Measurements from ENCODE around the gene TMEM117.
"Not testable (repeated sequence)": the region's sequence is repeated elsewhere in the genome, so short reads cannot be mapped to it uniquely, and the experiment has no call there.

The TMEM117 gene

GRCh38 chr12:44031472-44032185 lies 195.7 kb downstream of the TMEM117 start:
- DNase-seq: no peak

DNA sequence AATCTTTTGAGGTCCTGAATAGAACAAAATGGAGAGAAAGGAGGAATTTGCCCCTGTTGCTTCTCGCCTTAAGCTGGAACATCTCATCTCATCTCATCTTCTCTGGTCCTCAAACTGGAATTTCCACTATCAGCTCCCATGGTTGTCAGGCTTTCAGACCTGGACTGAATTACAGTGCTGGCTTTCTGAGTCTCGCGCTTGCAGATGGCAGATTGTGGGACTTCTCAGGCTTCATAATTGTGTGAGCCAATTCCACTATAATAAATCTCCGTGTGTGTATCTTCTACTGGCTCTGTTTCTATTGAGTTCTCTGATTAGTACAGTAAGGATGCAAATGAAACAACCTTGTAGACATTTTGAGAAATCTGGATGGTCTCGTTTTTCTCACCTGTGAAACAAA lies 199.0 kb downstream of the TMEM117 start:
- no peak for DNase-seq

DNA sequence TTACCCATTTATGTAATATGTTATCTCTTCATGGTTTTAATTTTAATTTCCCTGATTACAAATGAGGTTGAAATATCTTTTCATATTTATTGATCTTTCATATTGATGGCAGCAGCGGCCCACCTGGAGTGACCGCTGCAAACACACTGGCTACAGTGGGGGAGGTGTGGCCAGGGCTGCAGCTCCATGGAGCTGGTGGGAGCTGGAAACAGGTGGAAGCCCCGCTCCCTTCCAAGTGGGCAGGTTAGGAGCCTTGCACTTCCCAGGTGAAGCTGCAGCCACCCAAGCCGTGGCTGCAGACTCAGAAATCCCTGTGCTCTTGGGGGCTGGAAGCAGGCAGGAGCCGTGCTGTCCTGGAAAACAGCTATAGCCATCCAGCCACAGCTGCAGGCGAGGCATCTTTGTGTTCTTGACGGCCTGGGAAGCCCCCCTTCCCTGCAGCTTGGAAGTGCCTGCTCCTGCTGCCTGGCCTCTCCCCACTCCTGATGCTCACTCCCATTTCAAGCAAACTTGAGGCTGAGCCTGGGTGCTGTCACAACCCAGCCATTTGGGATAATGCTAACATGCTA lies 201.1 kb downstream of the TMEM117 start:
- no peak for DNase-seq

DNA sequence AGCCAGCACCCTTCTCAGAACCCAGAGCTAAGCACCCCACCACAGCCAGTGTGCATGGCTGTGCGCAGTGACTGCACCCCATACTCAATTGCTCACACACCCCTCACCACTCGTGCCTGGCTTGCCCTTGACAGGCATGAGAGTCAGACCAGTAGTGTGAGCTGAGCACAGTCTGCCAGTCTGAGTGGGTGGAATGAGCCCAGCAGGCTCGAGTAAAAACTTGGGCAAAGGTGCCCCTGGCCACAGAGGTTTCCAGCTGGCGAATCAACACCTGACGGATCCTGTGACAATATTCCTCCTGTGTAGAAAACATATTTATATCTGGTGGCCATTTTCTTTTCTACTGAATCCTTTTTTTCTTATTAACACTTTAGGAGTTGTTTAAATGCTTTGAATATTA lies 202.5 kb downstream of the TMEM117 start:
- no peak for DNase-seq

DNA sequence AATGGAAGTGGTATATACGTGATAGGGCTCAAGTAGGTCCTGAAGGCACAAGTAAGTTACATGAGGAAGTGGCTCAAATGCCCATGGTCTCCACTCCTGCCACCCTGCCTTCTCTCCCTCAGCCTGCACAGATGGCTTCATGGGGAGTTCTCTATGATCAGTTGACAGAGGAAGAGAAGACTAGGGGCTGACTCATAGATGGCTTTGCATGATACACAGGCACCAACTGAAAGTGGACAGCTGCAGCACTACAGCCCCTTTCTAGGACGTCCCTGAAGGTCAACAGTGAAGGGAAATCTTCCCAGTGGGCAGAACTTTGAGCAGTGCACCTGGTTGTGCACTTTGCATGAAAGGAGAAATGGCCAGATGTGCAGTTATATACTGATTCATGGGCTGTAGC lies 208.6 kb downstream of the TMEM117 start:
- DNase-seq: not testable (repeated sequence)

DNA sequence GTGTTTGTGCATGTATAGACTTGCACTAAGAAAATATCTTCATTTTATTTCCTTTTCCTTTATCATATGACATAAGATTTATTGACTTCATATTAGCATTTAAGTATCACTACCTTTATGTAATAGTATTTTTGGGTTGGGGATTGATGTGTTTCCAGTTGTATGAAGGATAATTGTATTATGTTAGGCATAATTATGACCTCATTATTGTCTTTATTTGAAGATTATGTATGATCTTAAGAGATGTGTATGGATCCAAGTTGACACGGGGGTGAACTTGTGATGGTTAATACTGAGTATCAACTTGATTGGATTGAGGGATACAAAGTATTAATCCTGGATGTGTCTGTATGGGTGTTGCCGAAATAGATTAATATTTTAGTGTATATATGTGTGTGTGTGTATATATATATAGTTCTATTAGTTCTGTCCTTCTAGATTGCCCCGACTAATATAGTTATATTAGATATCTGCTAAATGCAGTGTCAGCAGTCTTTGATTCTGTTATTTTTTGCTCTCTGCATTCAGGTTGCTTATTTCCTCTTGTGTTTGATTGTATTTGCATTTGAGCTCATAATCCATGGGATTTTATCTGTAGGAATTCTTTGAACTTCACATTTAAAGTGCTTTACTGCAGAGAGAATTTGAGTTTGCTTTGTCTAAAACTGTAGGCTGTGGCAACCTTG lies 211.0 kb downstream of the TMEM117 start:
- DNase-seq: no peak

GRCh38 chr12:44052554-44052953 lies 216.7 kb downstream of the TMEM117 start:
- DNase-seq: no peak

GRCh38 chr12:44053549-44054127 lies 217.8 kb downstream of the TMEM117 start:
- DNase-seq: no peak

DNA sequence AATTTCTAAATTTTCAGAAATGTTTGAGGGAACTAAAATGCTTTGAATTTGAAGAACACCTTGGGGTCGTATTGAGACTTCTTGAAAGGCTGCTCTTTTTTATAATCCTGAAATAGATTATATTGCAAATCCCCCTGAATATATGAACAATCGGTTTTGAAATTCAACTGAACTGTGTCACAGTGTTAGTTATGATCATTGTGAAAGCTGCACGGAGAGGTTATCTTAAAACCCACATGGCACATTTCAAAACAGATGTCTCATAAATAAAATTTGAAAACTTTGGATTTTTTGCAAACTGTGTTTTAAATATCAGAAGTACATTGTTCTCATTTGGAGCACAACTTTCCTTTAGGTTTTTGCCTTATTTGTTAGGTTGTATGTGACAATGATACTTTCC lies 218.4 kb downstream of the TMEM117 start:
- no peak for DNase-seq

GRCh38 chr12:44058366-44058765 lies 222.5 kb downstream of the TMEM117 start:
- DNase-seq: no peak

- DNase-seq: no peak
Measured at GRCh38 chr12:44059476-44059875, 223.6 kb downstream of the TMEM117 start.

DNA sequence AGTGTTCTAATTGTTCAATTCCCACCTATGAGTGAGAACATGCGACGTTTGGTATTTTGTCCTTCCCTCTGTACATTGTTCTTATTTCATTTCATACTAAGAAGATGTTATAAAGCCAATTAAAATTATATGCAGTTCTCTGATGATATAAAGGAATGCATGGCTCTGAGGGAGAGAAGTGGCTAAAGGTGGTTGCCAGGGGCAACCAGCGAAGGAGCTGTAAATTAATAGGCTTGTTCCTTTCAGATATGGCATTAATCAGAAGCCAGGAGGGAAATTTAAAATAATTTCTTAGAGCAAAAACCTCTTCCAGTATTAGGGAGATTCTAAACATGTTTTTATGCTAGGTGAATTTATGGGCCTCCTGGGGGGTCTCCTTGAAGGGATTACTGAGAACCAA lies 227.8 kb downstream of the TMEM117 start:
- DNase-seq: no peak

GRCh38 chr12:44076871-44077270 lies 241.0 kb downstream of the TMEM117 start:
- peak in 1 of 2 donors; percentile 52 for DNase-seq

DNA sequence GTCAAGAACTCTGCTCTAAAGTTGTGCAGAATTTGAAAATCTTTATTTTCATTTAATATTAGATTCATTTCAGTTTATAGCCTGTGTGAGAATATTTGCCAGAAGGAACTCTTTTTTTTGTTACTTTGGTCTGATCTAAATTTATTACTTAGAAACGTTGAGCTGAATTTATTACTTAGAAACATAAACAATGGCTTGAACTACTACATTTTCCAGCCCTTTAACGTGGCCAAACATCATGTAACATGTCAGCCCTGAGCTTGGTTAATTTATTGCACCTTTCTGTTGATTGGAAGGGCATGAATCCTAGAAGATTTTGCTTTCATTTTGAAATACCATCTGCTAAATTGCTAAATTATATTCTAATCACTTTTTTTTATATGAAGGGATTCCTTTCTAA lies 241.4 kb downstream of the TMEM117 start:
- DNase-seq: no peak

DNA sequence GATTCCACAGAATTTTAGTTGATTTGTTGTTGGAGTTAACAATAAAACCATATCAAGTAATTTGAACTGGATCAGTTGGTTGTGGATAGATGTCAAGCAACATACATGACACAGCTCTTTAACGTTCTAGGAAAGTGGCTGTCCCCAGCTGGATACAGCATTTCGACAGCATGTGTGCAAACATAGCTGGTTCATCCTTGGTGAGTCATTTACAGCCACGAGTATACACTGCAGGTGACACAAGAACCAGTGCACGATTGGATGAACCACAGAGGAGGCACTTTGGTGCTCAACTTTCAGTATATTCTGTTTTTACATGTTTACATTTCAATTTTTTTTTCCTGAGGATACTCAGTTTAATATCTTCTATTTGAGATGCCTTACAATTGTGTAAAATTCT lies 242.4 kb downstream of the TMEM117 start:
- DNase-seq: no peak

GRCh38 chr12:44088647-44089046 lies 252.8 kb downstream of the TMEM117 start:
- no peak for DNase-seq

DNA sequence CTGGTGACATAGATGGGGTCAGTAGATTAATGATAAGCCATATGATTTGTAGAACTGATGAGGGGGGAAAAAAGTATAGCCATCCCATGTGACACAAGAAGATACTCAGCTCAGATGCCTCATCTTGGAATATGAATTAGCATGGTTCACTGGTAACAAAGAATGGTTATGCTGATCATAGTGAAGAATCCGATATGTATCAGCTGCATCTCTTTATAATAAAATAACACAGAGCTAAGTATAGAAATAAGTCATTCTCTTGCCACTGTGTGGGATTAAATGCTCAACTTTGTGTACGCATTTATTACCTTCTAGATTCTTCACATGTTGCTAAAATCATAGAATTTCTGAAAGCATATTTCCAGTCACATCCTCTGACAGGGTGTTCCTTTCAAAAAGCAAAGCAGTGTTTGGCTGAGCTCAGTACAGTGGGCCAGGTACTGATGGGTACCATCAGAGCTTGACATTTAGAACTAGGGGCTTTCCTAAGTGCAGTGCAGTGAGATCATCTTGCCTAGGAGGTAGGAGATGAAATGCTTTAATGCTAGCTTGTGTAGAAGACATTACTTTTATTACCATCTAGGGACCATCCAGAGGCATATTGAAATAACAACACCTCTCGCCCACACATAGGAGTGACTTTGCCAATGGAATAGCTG lies 256.2 kb downstream of the TMEM117 start:
- DNase-seq: peak in 1 of 2 donors; percentile 42

DNA sequence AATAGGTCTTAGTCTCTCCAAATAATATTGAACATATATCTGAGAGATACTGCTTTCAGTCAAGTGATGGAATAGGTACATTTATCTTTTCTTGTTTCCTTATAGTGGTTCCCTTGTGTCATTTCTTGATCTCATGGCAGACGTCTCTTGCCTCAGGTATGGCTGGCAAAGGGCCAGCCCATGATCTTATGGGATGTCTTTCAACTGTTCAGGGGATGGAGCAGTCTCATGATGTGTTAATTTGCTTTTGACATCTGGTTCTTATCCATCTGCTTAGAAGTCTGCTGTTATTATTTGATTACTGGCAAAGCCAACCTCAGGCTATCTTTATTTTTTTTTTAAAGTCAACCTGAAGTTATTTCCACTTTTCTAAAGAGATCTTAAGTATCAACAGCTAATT lies 262.9 kb downstream of the TMEM117 start:
- no peak for DNase-seq

- no peak for DNase-seq
Measured at GRCh38 chr12:44099486-44099885, 263.6 kb downstream of the TMEM117 start.

DNA sequence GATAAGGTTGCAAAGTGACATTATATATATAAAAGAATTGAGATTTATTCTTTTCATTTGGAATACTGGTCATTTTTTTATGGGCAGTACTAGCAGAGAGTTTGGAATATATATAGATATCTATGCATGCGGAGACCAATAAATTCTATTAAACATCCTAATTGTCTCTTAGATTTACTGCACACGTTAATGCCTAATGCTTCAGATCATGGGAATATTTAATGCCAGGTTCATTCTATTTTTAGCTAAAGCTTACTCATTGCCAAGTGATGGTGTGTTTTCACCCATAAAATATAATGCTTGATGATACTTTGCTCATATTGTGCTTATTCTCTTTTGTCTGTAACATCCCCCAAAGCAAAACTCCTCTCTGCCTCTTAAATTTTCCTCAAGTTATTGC lies 264.4 kb downstream of the TMEM117 start:
- DNase-seq: no peak

DNA sequence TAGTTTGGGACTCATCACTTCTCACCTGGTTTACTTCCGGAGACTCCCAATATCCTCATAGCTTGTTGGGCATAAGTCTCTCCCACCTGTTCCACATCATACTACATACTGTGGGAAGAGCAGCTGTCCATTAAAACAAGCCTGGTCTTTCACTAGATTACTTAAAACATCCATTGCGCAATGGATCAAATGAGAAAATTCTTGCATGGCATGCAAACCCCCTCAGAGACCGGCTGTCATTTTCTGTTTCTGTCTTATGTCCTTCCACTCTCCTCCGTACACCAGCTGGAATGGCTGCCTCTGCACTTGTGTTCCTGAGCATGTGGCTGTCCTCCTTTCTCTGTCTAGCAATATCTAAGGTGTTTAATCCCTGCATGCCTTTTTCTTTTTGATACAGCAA lies 265.6 kb downstream of the TMEM117 start:
- no peak for DNase-seq

- DNase-seq: no peak
Measured at GRCh38 chr12:44114906-44115305, 279.0 kb downstream of the TMEM117 start.

GRCh38 chr12:44117337-44117736 lies 281.5 kb downstream of the TMEM117 start:
- no peak for DNase-seq

All from hippocampal formation (tissue), 2 donors.